ENCODE measurements around the gene NRL.

NRL gene

GRCh38 chr14:24078146-24078545 is 36.6 kb downstream of the NRL start:
- Mint-ChIP-seq H3K27ac (no peak overlapping the region), H3K4me1 (peaks cover 23% of the 10 kb centered on the region), H3K9me3 (no peaks in the 10 kb centered on the region), H3K36me3 (ENCODE audit: low read depth) (no peaks in the 10 kb centered on the region), H3K4me3 (no peak overlapping the region), H3K27me3 (ENCODE audit: low read depth) (peaks cover 37% of the 10 kb centered on the region)
- no peak for TF ChIP-seq CTCF (IDR thresholded peaks at IDR 0.05; ENCODE audit: unreplicated experiment in 3 of 3)

GRCh38 chr14:24077086-24077485 is 37.7 kb downstream of the NRL start:
- Mint-ChIP-seq H3K4me1 (peaks cover 21% of the 10 kb centered on the region), H3K27ac (no peak overlapping the region), H3K9me3 (no peaks in the 10 kb centered on the region), H3K27me3 (ENCODE audit: low read depth) (peaks cover 27% of the 10 kb centered on the region), H3K36me3 (ENCODE audit: low read depth) (no peaks in the 10 kb centered on the region), H3K4me3 (no peak overlapping the region)
- no peak for TF ChIP-seq CTCF (IDR thresholded peaks at IDR 0.05; ENCODE audit: unreplicated experiment in 3 of 3)

GRCh38 chr14:24076302-24076601 is 38.5 kb downstream of the NRL start:
- Mint-ChIP-seq H3K4me1 (peaks cover 17% of the 10 kb centered on the region), H3K4me3 (no peak overlapping the region), H3K9me3 (no peaks in the 10 kb centered on the region)

GRCh38 chr14:24075485-24076301 is 39.1 kb downstream of the NRL start:
- peaks cover 17% of the 10 kb centered on the region for H3K4me1 Mint-ChIP-seq
- no peaks in the 10 kb centered on the region for H3K36me3 Mint-ChIP-seq (ENCODE audit: low read depth)
- TF ChIP-seq CTCF (IDR thresholded peaks at IDR 0.05; ENCODE audit: unreplicated experiment in 3 of 3): no peak
- H3K27me3 Mint-ChIP-seq (ENCODE audit: low read depth): peaks cover 25% of the 10 kb centered on the region
- no peaks in the 10 kb centered on the region for H3K9me3 Mint-ChIP-seq
- H3K27ac Mint-ChIP-seq: no peak overlapping the region
- H3K4me3 Mint-ChIP-seq: no peak overlapping the region

More at GRCh38 chr14:24076302-24076601, 38.5 kb downstream of the NRL start:
- Mint-ChIP-seq H3K27me3 (ENCODE audit: low read depth) (peaks cover 23% of the 10 kb centered on the region), H3K27ac (no peak overlapping the region), H3K36me3 (ENCODE audit: low read depth) (no peaks in the 10 kb centered on the region)
- TF ChIP-seq CTCF (IDR thresholded peaks at IDR 0.05; ENCODE audit: unreplicated experiment in 3 of 3): no peak

- Mint-ChIP-seq H3K9me3 (no peaks in the 10 kb centered on the region), H3K27me3 (ENCODE audit: low read depth) (peaks cover 16% of the 10 kb centered on the region), H3K27ac (no peak overlapping the region), H3K36me3 (ENCODE audit: low read depth) (no peaks in the 10 kb centered on the region), H3K4me3 (no peak overlapping the region), H3K4me1 (peaks cover 9% of the 10 kb centered on the region)
- no peak for TF ChIP-seq CTCF (IDR thresholded peaks at IDR 0.05; ENCODE audit: unreplicated experiment in 3 of 3)
Measured at GRCh38 chr14:24074625-24075484, 39.9 kb downstream of the NRL start.

Data from nephron (organoid).